B cell (primary cell): Measurements from ENCODE around the gene IMPDH2. TPM values are rescaled to one million over a fixed set of nuclear protein-coding genes. Genes with fewer than 3 reads are reported as not detected.

Experiments used
- ATAC-seq: fragments of 200-7000 bp; cut with Tn5 transposase; one replicate; pipeline ENCODE4 v1.10.0; 2021; ENCODE audit warnings: low read depth, mild to moderate bottlenecking, moderate number of reproducible peaks, moderate library complexity
- CTCF ChIA-PET: fragments of 350-600 bp; sonication (Branson Sonifier 250); formaldehyde crosslinking; loops from one replicate; lab custom pipeline; 2021; ENCODE audit warnings: antibody characterized with exemption, inconsistent platforms; lab: Charles Lee
- POLR2A ChIA-PET: fragments of 350-600 bp; sonication (Branson Sonifier 250); formaldehyde crosslinking; loops from one replicate; lab custom pipeline; 2021; ENCODE audit warnings: antibody characterized with exemption; lab: Charles Lee
- DNase-seq: peaks from one replicate; pipeline ENCODE4 v3.0.0; 2013
- H2AFZ ChIP-seq: 2 replicates; pipeline ENCODE4 v1.6.1; 2012; ENCODE audit warnings: mild to moderate bottlenecking, low read depth, low read length; ENCODE audit not compliant: insufficient read depth, poor library complexity, severe bottlenecking
- H3K27ac ChIP-seq, 2 donors: 1 replicate in 1 of 2; 2 replicates in 1 of 2; pipeline ENCODE4 v1.5.1; 2012 to 2013; ENCODE audit warnings: low read length in 2 of 2, mild to moderate bottlenecking in 2 of 2, moderate library complexity in 1 of 2
- H3K27me3 ChIP-seq, 4 experiments: fragments of 200-600 bp in 1 of 4; sonication (generic) in 1 of 4; replicated peaks in 1 of 4; 1 replicate in 2 of 4; 2 replicates in 2 of 4; pipeline versions ENCODE4 v1.6.1 to v1.7.0; 2013 to 2016; ENCODE audit warnings: low read length in 3 of 4, mild to moderate bottlenecking in 2 of 4, mixed read lengths in 1 of 4, moderate library complexity in 1 of 4; ENCODE audit not compliant: insufficient read depth in 4 of 4, control insufficient read depth in 3 of 4; ENCODE audit errors: control extremely low read depth in 1 of 4
- H3K36me3 ChIP-seq, 2 experiments: replicated peaks in 1 of 2; 1 replicate in 1 of 2; 2 replicates in 1 of 2; pipeline versions ENCODE4 v1.6.1 to v1.7.1; 2013; ENCODE audit warnings: low read length in 1 of 2; ENCODE audit not compliant: insufficient read depth in 2 of 2, control insufficient read depth in 1 of 2; ENCODE audit errors: control extremely low read depth in 1 of 2, extremely low read depth in 1 of 2
- H3K4me1 ChIP-seq, 2 donors: fragments of 200-600 bp in 1 of 2; sonication (generic) in 1 of 2; 1 replicate in 1 of 2; 2 replicates in 1 of 2; pipeline versions ENCODE4 v1.5.1 to v1.6.1; 2013 to 2017; ENCODE audit warnings: low read length in 2 of 2; ENCODE audit not compliant: control insufficient read depth in 2 of 2, insufficient read depth in 2 of 2
- H3K4me2 ChIP-seq: replicated peaks from 2 replicates; pipeline ENCODE3; 2012; ENCODE audit warnings: mild to moderate bottlenecking, low read depth, low read length; ENCODE audit not compliant: poor library complexity, severe bottlenecking
- H3K4me3 ChIP-seq, 5 experiments: fragments of 200-600 bp in 1 of 5; sonication (generic) in 1 of 5; 1 replicate in 3 of 5; 2 replicates in 2 of 5; pipeline versions ENCODE4 v1.5.1 to v1.7.0; 2011 to 2016; ENCODE audit warnings: low read length in 4 of 5, mild to moderate bottlenecking in 4 of 5, low read depth in 2 of 5, control low read depth in 1 of 5, moderate library complexity in 1 of 5; ENCODE audit not compliant: insufficient read depth in 1 of 5; ENCODE audit errors: control extremely low read depth in 1 of 5, extremely low read depth in 1 of 5
- H3K79me2 ChIP-seq: fragments of 200-600 bp; sonication (generic); one replicate; pipeline ENCODE4 v1.6.0; 2016; ENCODE audit warnings: low read length; ENCODE audit not compliant: control insufficient read depth, insufficient read depth
- H3K9ac ChIP-seq: fragments of 200-600 bp; sonication (generic); 2 replicates; pipeline ENCODE4 v1.6.1; 2017; ENCODE audit warnings: mild to moderate bottlenecking, low read length, moderate library complexity
- H3K9me3 ChIP-seq, 3 donors: one replicate each; pipeline versions ENCODE4 v1.6.1 to v1.7.1; 2013; ENCODE audit warnings: low read length in 2 of 3; ENCODE audit not compliant: control insufficient read depth in 2 of 3, insufficient read depth in 1 of 3; ENCODE audit errors: control extremely low read depth in 1 of 3
- H4K20me1 ChIP-seq: 2 replicates; pipeline ENCODE4 v1.6.0; 2012; ENCODE audit warnings: mild to moderate bottlenecking, low read length; ENCODE audit not compliant: insufficient read depth, control insufficient read depth, poor library complexity, severe bottlenecking
- H3K27ac Mint-ChIP-seq: one replicate; pipeline ENCODE4 v1.8.0; 2021; ENCODE audit warnings: mixed read lengths
- H3K27me3 Mint-ChIP-seq: one replicate; pipeline ENCODE4 v1.8.0; 2021; ENCODE audit warnings: mixed read lengths
- H3K4me1 Mint-ChIP-seq: one replicate; pipeline ENCODE4 v1.8.0; 2021; ENCODE audit warnings: mixed read lengths
- H3K4me3 Mint-ChIP-seq: one replicate; pipeline ENCODE4 v1.8.0; 2021; ENCODE audit warnings: mixed read lengths
- H3K9me3 Mint-ChIP-seq: one replicate; pipeline ENCODE4 v1.8.0; 2022; ENCODE audit warnings: mixed read lengths; ENCODE audit not compliant: insufficient read depth
- EZH2 ChIP-seq: IDR thresholded peaks from 2 replicates; pipeline ENCODE4 v1.6.1; 2012; ENCODE audit warnings: borderline replicate concordance, low read depth, mild to moderate bottlenecking, moderate library complexity, low read length; ENCODE audit not compliant: insufficient read depth, poor library complexity, severe bottlenecking
- WGBS: methylation state at CpG from one replicate; pipeline ENCODE4 v1.1.5; 2013; ENCODE audit warnings: missing lambda C conversion rate; ENCODE audit not compliant: insufficient coverage; 5-methylcytosine and 5-hydroxymethylcytosine counted together
- intact Hi-C: fragments of 100-400 bp; cut with micrococcal nuclease; formaldehyde crosslinking; loops from one replicate; pipeline ENCODE4 v1.10.0; 2022
- polyA plus RNA-seq: library from polyadenylated mRNA; depleted of rRNA; stranded (reverse); fragments of >200 nt; gene quantifications from 2 replicates; pipeline ENCODE4 v1.2.3, GENCODE V29; 2012
- total RNA-seq, 2 donors: library from RNA; stranded (reverse); fragments of 120-200 nt in 1 of 2; gene quantifications; 1 replicate in 1 of 2; 2 replicates in 1 of 2; pipeline versions ENCODE4 v1.2.3 to v1.2.4, GENCODE V29; 2013 to 2022
- TF ChIP-seq, protein P1 (sequence below): fragments of 200-600 bp; IDR thresholded peaks from one replicate; pipeline ENCODE4 v1.8.0; 2022; ENCODE audit warnings: antibody characterized with exemption, mild to moderate bottlenecking

Gene IMPDH2
- total and polyA plus RNA-seq, 2 donors (not counting 1 experiment from before 2014, with no cell fraction given), result 171 to 193 TPM

DNA sequence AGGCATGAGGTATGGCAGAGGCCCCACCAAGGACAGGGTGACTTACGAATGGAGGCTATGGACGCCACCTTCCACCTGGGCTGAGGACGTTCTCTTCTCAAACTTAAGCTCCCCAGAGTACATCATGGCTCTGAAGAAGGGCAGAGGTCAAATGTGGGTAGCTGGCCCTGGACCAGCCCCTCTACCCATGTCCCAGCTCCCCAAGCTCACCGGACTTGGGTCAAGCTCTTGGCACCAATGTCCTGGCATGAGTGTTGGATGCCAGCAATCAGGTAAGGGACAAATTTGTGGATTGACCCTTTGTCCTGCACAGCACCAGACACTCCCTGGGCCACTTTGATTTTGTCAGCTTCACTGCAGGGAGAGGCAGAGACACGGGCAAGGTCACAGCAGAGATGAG, 4.7 kb downstream of the IMPDH2 start:
- 92% methylated on average over 4 of the region's 5 CpGs for WGBS
- Mint-ChIP-seq H3K4me1 (peaks cover 72% of the 10 kb centered on the region), H3K9me3 (no peaks in the 10 kb centered on the region), H3K27me3 (no peaks in the 10 kb centered on the region), H3K27ac (peak overlapping the region; percentile 59), H3K4me3 (no peak overlapping the region)
- TF ChIP-seq EZH2, result no peak
- TF ChIP-seq, protein P1, sequence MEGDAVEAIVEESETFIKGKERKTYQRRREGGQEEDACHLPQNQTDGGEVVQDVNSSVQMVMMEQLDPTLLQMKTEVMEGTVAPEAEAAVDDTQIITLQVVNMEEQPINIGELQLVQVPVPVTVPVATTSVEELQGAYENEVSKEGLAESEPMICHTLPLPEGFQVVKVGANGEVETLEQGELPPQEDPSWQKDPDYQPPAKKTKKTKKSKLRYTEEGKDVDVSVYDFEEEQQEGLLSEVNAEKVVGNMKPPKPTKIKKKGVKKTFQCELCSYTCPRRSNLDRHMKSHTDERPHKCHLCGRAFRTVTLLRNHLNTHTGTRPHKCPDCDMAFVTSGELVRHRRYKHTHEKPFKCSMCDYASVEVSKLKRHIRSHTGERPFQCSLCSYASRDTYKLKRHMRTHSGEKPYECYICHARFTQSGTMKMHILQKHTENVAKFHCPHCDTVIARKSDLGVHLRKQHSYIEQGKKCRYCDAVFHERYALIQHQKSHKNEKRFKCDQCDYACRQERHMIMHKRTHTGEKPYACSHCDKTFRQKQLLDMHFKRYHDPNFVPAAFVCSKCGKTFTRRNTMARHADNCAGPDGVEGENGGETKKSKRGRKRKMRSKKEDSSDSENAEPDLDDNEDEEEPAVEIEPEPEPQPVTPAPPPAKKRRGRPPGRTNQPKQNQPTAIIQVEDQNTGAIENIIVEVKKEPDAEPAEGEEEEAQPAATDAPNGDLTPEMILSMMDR, result no peak
- Histone ChIP-seq H3K9me3 (no peaks in the 10 kb centered on the region), H3K27ac (no peak overlapping the region), H4K20me1 (no peaks in the 10 kb centered on the region), H3K9ac (no peak overlapping the region), H3K4me2 (no peak overlapping the region), H3K27me3 (no peaks in the 10 kb centered on the region), H3K4me1 (peaks cover 30 to 62% of the 10 kb centered on the region in 2 donors), H3K36me3 (peaks cover 0 to 36% of the 10 kb centered on the region in 2 experiments), H3K79me2 (peaks cover 59% of the 10 kb centered on the region), H2AFZ (no peak overlapping the region), H3K4me3 (no peak overlapping the region)
- ChIA-PET POLR2A (interaction anchor here (1.8 kb wide), 1 partner anchor 17 kb away, joined by 7 read pairs; the partner anchor contains the start of gene WDR6), CTCF (interaction anchor here (0.9 to 4.3 kb wide), 2 partner anchors 17 to 36 kb away, joined by 3 to 21 read pairs; partner anchors contain the start of genes P4HTM and WDR6)
- ATAC-seq (no peak), DNase-seq (no peak)
- intact Hi-C loops, result loop anchor here (5.0 to 10.0 kb wide), 2 partner anchors 310 to 467 kb away; partner anchors contain the start of genes IP6K2 and PFKFB4

DNA sequence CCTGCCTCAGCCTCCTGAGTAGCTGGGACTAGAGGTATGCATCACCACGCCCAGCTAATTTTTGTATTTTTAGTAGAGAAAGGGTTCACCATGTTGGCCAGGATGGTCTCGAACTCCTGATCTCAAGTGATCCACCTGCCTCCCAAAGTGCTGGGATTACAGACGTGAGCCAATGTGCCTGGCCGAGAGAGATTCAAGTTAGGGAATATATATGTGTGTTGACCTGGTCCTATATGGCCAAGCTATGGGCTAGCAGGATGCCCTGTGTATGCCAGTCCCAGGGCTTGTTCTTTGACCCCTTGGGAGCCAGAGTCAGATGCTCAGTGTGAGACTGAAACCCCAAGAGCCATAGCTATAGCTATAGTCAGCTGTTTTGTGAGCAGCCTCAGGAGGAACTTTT, 5.4 kb downstream of the IMPDH2 start:
- Histone ChIP-seq H3K9ac (no peak overlapping the region), H3K4me1 (peaks cover 35 to 62% of the 10 kb centered on the region in 2 donors), H3K4me3 (no peak overlapping the region), H3K4me2 (no peak overlapping the region), H2AFZ (no peak overlapping the region), H3K79me2 (peaks cover 55% of the 10 kb centered on the region), H3K9me3 (no peaks in the 10 kb centered on the region), H3K27ac (no peak overlapping the region), H3K36me3 (peaks cover 0 to 36% of the 10 kb centered on the region in 2 experiments), H4K20me1 (no peaks in the 10 kb centered on the region), H3K27me3 (no peaks in the 10 kb centered on the region)
- peak overlapping the region; percentile 63 for H3K27ac Mint-ChIP-seq
- intact Hi-C loops, result loop anchor here (5.0 to 10.0 kb wide), 2 partner anchors 309 to 466 kb away; partner anchors contain the start of genes IP6K2 and PFKFB4
- WGBS, result 97% methylated on average over 4 of the region's 4 CpGs
- H3K4me1 Mint-ChIP-seq, result peaks cover 68% of the 10 kb centered on the region
- H3K4me3 Mint-ChIP-seq, result peak overlapping the region; percentile 63
- ATAC-seq (no peak), DNase-seq (no peak)
- TF ChIP-seq, protein P1, result no peak
- TF ChIP-seq EZH2, result no peak
- H3K27me3 Mint-ChIP-seq, result no peaks in the 10 kb centered on the region
- CTCF ChIA-PET, result interaction anchor here (0.9 to 4.3 kb wide), 3 partner anchors 11 to 36 kb away, joined by 3 to 21 read pairs (median 21); partner anchors contain the start of genes P4HTM and WDR6
- no peaks in the 10 kb centered on the region for H3K9me3 Mint-ChIP-seq
- POLR2A ChIA-PET, result no interaction called here
